GM21447 (cell line): ENCODE results near the gene POLE.

Experiments
- ATAC-seq: cut with Tn5 transposase; IDR thresholded peaks from one replicate; pipeline ENCODE4 v1.9.1; 2021; ENCODE audit not compliant: unreplicated experiment

POLE gene

GRCh38 chr12:132677492-132677891 lies 9.7 kb downstream of the POLE start:
- no peak for ATAC-seq

- no peak for ATAC-seq
These were observed 11.2 kb downstream of the POLE start for GRCh38 chr12:132675757-132676432.

- no peak for ATAC-seq
These were observed 12.6 kb downstream of the POLE start for GRCh38 chr12:132674561-132674960.

- ATAC-seq: no peak
These were observed 13.6 kb downstream of the POLE start for GRCh38 chr12:132673288-132674179.

GRCh38 chr12:132672678-132673077 lies 14.5 kb downstream of the POLE start:
- no peak for ATAC-seq

GRCh38 chr12:132672116-132672515 lies 15.0 kb downstream of the POLE start:
- no peak for ATAC-seq

- ATAC-seq: no peak
These were observed 17.8 kb downstream of the POLE start for GRCh38 chr12:132669166-132669879.

GRCh38 chr12:132668191-132669088 lies 18.7 kb downstream of the POLE start:
- no peak for ATAC-seq

GRCh38 chr12:132665794-132666193 lies 21.3 kb downstream of the POLE start:
- no peak for ATAC-seq

GRCh38 chr12:132665149-132665491 lies 22.0 kb downstream of the POLE start:
- no peak for ATAC-seq

GRCh38 chr12:132664206-132665148 lies 22.7 kb downstream of the POLE start:
- ATAC-seq: no peak

- no peak for ATAC-seq
These were observed 24.0 kb downstream of the POLE start for GRCh38 chr12:132662901-132663755.

- ATAC-seq: no peak
These were observed 25.2 kb downstream of the POLE start for GRCh38 chr12:132661972-132662371.

- ATAC-seq: no peak
These were observed 26.1 kb downstream of the POLE start for GRCh38 chr12:132660996-132661395.

GRCh38 chr12:132660052-132660451 lies 27.1 kb downstream of the POLE start:
- ATAC-seq: no peak

GRCh38 chr12:132659146-132659545 lies 28.0 kb downstream of the POLE start:
- no peak for ATAC-seq

GRCh38 chr12:132658149-132658894 lies 28.8 kb downstream of the POLE start:
- no peak for ATAC-seq
